Aorta (tissue), 5 donors: ENCODE data around the gene ALKBH4. TPM values are rescaled to one million over a fixed set of nuclear protein-coding genes. Genes with fewer than 3 reads are reported as not detected.
"Not testable (repeated sequence)": the region's sequence is repeated elsewhere in the genome, so short reads cannot be mapped to it uniquely, and the experiment has no call there.

Experiments
- ATAC-seq: fragments of 200-7000 bp; cut with Tn5 transposase; one replicate; pipeline ENCODE4 v1.9.1; 2022; ENCODE audit warnings: moderate library complexity; ENCODE audit not compliant: low FRiP score
- DNase-seq, 2 donors: peaks; one replicate each; pipeline ENCODE4 v3.0.0-alpha.2; 2020
- H3K27ac ChIP-seq, 2 donors: one replicate each; pipeline ENCODE4 v1.5.1; 2013; ENCODE audit warnings: low read length in 2 of 2, mild to moderate bottlenecking in 2 of 2, moderate library complexity in 2 of 2, control low read depth in 1 of 2, inconsistent platforms in 1 of 2, low read depth in 1 of 2
- H3K27me3 ChIP-seq, 2 donors: one replicate each; pipeline ENCODE4 v1.6.1; 2013; ENCODE audit warnings: control low read depth in 1 of 2, low read length in 1 of 2, mild to moderate bottlenecking in 1 of 2, moderate library complexity in 1 of 2; ENCODE audit not compliant: insufficient read depth in 2 of 2, control insufficient read depth in 1 of 2
- H3K36me3 ChIP-seq, 2 donors: one replicate each; pipeline ENCODE4 v1.6.1; 2013; ENCODE audit warnings: control low read depth in 1 of 2, low read length in 1 of 2, mild to moderate bottlenecking in 1 of 2; ENCODE audit not compliant: insufficient read depth in 2 of 2, control insufficient read depth in 1 of 2
- H3K4me1 ChIP-seq, 2 donors: one replicate each; pipeline ENCODE4 v1.6.1; 2013; ENCODE audit warnings: low read length in 2 of 2, control low read depth in 1 of 2, mild to moderate bottlenecking in 1 of 2, moderate library complexity in 1 of 2; ENCODE audit not compliant: insufficient read depth in 2 of 2, control insufficient read depth in 1 of 2
- H3K4me3 ChIP-seq, 2 donors: one replicate each; pipeline ENCODE4 v1.5.1; 2013; ENCODE audit warnings: low read length in 2 of 2, control low read depth in 1 of 2, mild to moderate bottlenecking in 1 of 2
- H3K9me3 ChIP-seq: one replicate; pipeline ENCODE4 v1.6.1; 2013; ENCODE audit warnings: mild to moderate bottlenecking, low read length; ENCODE audit not compliant: control insufficient read depth
- WGBS, 2 donors: extraction: QIAGEN DNeasy Blood & Tissue Kit; methylation state at CpG; one replicate each; pipeline ENCODE4 v1.1.7; 2013; 5-methylcytosine and 5-hydroxymethylcytosine counted together
- intact Hi-C, 2 donors: fragments of 100-400 bp; cut with DNase I; formaldehyde crosslinking; loops; one replicate each; pipeline versions ENCODE4 v1.14.2 to v1.15.0; 2022
- polyA plus RNA-seq, 2 donors: library from polyadenylated mRNA; stranded (reverse); fragments of 200-250 nt; gene quantifications; one replicate each; pipeline ENCODE4 v1.2.3, GENCODE V29; 2013
- total RNA-seq, 2 donors: library from RNA; stranded (reverse); fragmentation: NEBNext Ultra II Directional; extraction: Animal tissue kit (Norgen Biotek cat#: 25700); gene quantifications; one replicate each; pipeline ENCODE4 v1.2.1, GENCODE V29; 2021
- donor health status: healthy with polysubstance abuse.
- donor health status: Bipolar disorder and iron deficiency.
- donor health status: DM: no; HTN: no; CAD: no.
- donor health status: DM: no; HTN: no; CAD: no.
- donor health status: DM: yes; HTN: yes; CAD: no.

ALKBH4 gene
- total and polyA plus RNA-seq, 4 donors, result 6.1 to 10.2 (median 8.9) TPM

GRCh38 chr7:102479982-102480637 lies 15.4 kb upstream of the ALKBH4 start:
- H3K9me3 ChIP-seq, H3K27me3 ChIP-seq, H3K4me3 ChIP-seq, H3K27ac ChIP-seq, H3K4me1 ChIP-seq, H3K36me3 ChIP-seq, ATAC-seq, intact Hi-C loops: not testable (repeated sequence)
- DNase-seq, result peak; percentile 50 to 77
- WGBS, 2 donors, result 3 to 14% methylated on average over 6 to 8 of the region's 11 CpGs

- H3K27ac ChIP-seq, H3K4me3 ChIP-seq: not testable (repeated sequence)
Measured at GRCh38 chr7:102479209-102479584, 14.5 kb upstream of the ALKBH4 start.

GRCh38 chr7:102478314-102479208 lies 13.9 kb upstream of the ALKBH4 start, which contains the start of gene POLR2J:
TSS of gene POLR2J (minus strand) at chr7:102478922. CDS start at chr7:102478860, 62 bp downstream.
- H3K27ac ChIP-seq, H3K4me1 ChIP-seq, intact Hi-C loops, H3K4me3 ChIP-seq, H3K9me3 ChIP-seq, H3K27me3 ChIP-seq, H3K36me3 ChIP-seq: not testable (repeated sequence)
- peak; percentile 88 to 95 for DNase-seq
- peak; percentile 95 for ATAC-seq
- WGBS, 2 donors, result 0% methylated on average over 31 to 60 of the region's 72 CpGs

More at GRCh38 chr7:102479209-102479584, 14.5 kb upstream of the ALKBH4 start:
- DNase-seq, H3K4me1 ChIP-seq, H3K27me3 ChIP-seq, H3K9me3 ChIP-seq, intact Hi-C loops, H3K36me3 ChIP-seq: not testable (repeated sequence)
- 0% methylated on average over 2 of the region's 10 CpGs for WGBS, 2 donors
- peak; percentile 2 for ATAC-seq

- ATAC-seq, H3K9me3 ChIP-seq, H3K36me3 ChIP-seq, H3K27ac ChIP-seq, H3K27me3 ChIP-seq, H3K4me1 ChIP-seq, H3K4me3 ChIP-seq, intact Hi-C loops: not testable (repeated sequence)
- WGBS, 2 donors, result 63 to 71% methylated on average over 8 to 12 of the region's 19 CpGs
- peak in 1 of 2 donors; percentile 16 for DNase-seq
Measured at GRCh38 chr7:102474736-102475435, 10.2 kb upstream of the ALKBH4 start.

- H3K4me1 ChIP-seq, H3K27ac ChIP-seq, intact Hi-C loops, H3K9me3 ChIP-seq, H3K36me3 ChIP-seq, H3K4me3 ChIP-seq, ATAC-seq, H3K27me3 ChIP-seq: not testable (repeated sequence)
- DNase-seq, result peak; percentile 17 to 67
- WGBS, 2 donors, result 73 to 81% methylated on average over 3 to 12 of the region's 14 CpGs
Measured at GRCh38 chr7:102474116-102474515, 9.5 kb upstream of the ALKBH4 start.

- H3K4me3 ChIP-seq, result no peak overlapping the region
- ATAC-seq (no peak), DNase-seq (peak; percentile 43 to 73)
- H3K4me1 ChIP-seq, result no peaks in the 10 kb centered on the region
- WGBS, 2 donors, result 77 to 79% methylated on average over 22 to 23 of the region's 23 CpGs
- no peaks in the 10 kb centered on the region for H3K9me3 ChIP-seq
- intact Hi-C loops, result no loop called here
- no peaks in the 10 kb centered on the region for H3K27me3 ChIP-seq
- H3K36me3 ChIP-seq, result no peaks in the 10 kb centered on the region
- H3K27ac ChIP-seq, result no peak overlapping the region
Measured at GRCh38 chr7:102473271-102473991, 8.8 kb upstream of the ALKBH4 start.

- 67 to 73% methylated on average over 31 of the region's 31 CpGs for WGBS, 2 donors
- DNase-seq, result peak; percentile 38 to 73
- ATAC-seq, result no peak
Measured at GRCh38 chr7:102472126-102473041, 7.7 kb upstream of the ALKBH4 start.

More at GRCh38 chr7:102472126-102473041, 7.7 kb upstream of the ALKBH4 start:
- H3K4me3 ChIP-seq, result no peak overlapping the region
- H3K9me3 ChIP-seq, result no peaks in the 10 kb centered on the region
- no peaks in the 10 kb centered on the region for H3K4me1 ChIP-seq
- H3K36me3 ChIP-seq, result no peaks in the 10 kb centered on the region
- no peak overlapping the region for H3K27ac ChIP-seq
- intact Hi-C loops, result no loop called here
- H3K27me3 ChIP-seq, result no peaks in the 10 kb centered on the region
